Measurements from ENCODE around the gene GAD2. TPM values are rescaled to one million over a fixed set of nuclear protein-coding genes. Genes with fewer than 3 reads are reported as not detected.
"Not testable (repeated sequence)": the region's sequence is repeated elsewhere in the genome, so short reads cannot be mapped to it uniquely, and the experiment has no call there.

The GAD2 gene
- total and polyA plus RNA-seq, 8 donors: 0.03 to 0.06 TPM; not detected in 6

- Histone ChIP-seq H3K4me1 (peaks cover 0 to 24% of the 10 kb centered on the region in 2 donors), H3K36me3 (no peaks in the 10 kb centered on the region), H3K4me3 (no peak overlapping the region), H3K9me3 (peaks cover 0 to 7% of the 10 kb centered on the region in 2 donors), H3K27me3 (no peaks in the 10 kb centered on the region), H3K27ac (no peak overlapping the region)
- intact Hi-C loops (cut with DNase I): no loop called here
- DNase-seq (no peak), ATAC-seq (no peak)
- TF ChIP-seq, protein P1, sequence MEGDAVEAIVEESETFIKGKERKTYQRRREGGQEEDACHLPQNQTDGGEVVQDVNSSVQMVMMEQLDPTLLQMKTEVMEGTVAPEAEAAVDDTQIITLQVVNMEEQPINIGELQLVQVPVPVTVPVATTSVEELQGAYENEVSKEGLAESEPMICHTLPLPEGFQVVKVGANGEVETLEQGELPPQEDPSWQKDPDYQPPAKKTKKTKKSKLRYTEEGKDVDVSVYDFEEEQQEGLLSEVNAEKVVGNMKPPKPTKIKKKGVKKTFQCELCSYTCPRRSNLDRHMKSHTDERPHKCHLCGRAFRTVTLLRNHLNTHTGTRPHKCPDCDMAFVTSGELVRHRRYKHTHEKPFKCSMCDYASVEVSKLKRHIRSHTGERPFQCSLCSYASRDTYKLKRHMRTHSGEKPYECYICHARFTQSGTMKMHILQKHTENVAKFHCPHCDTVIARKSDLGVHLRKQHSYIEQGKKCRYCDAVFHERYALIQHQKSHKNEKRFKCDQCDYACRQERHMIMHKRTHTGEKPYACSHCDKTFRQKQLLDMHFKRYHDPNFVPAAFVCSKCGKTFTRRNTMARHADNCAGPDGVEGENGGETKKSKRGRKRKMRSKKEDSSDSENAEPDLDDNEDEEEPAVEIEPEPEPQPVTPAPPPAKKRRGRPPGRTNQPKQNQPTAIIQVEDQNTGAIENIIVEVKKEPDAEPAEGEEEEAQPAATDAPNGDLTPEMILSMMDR (IDR thresholded peaks at IDR 0.05): no peak
Measured at GRCh38 chr10:26334232-26334931, 117.8 kb downstream of the GAD2 start.

- intact Hi-C loops (cut with DNase I): no loop called here
- peak; percentile 96 for ATAC-seq
Measured at GRCh38 chr10:26334932-26335573, 118.5 kb downstream of the GAD2 start.

GRCh38 chr10:26335574-26336093, 119.1 kb downstream of the GAD2 start:
- Histone ChIP-seq H3K27me3 (no peaks in the 10 kb centered on the region), H3K36me3 (no peaks in the 10 kb centered on the region), H3K27ac (no peak overlapping the region), H3K4me3 (peak overlapping the region; percentile 10 to 38), H3K9me3 (peaks cover 0 to 7% of the 10 kb centered on the region in 2 donors), H3K4me1 (peaks cover 0 to 24% of the 10 kb centered on the region in 2 donors)
- intact Hi-C loops (cut with DNase I): no loop called here
- ATAC-seq (no peak), DNase-seq (no peak)
- TF ChIP-seq, protein P1 (IDR thresholded peaks at IDR 0.05): no peak

More at GRCh38 chr10:26334932-26335573, 118.5 kb downstream of the GAD2 start:
- Histone ChIP-seq H3K36me3 (no peaks in the 10 kb centered on the region), H3K27ac (no peak overlapping the region), H3K4me3 (peak overlapping the region; percentile 10 to 38), H3K9me3 (peaks cover 0 to 7% of the 10 kb centered on the region in 2 donors), H3K27me3 (no peaks in the 10 kb centered on the region), H3K4me1 (peaks cover 0 to 24% of the 10 kb centered on the region in 2 donors)
- DNase-seq: peak in 3 of 4 donors; percentile 22 to 53 (median 51)
- TF ChIP-seq, protein P1 (IDR thresholded peaks at IDR 0.05): peak; percentile 58 to 70

- H3K27ac ChIP-seq: no peak overlapping the region
- H3K27me3 ChIP-seq: no peaks in the 10 kb centered on the region
- DNase-seq (peak in 1 of 4 donors; percentile 35), ATAC-seq (peak; percentile 72)
- peaks cover 0 to 7% of the 10 kb centered on the region in 2 donors for H3K9me3 ChIP-seq
- H3K36me3 ChIP-seq: no peaks in the 10 kb centered on the region
- H3K4me1 ChIP-seq: peaks cover 0 to 24% of the 10 kb centered on the region in 2 donors
- no peak overlapping the region for H3K4me3 ChIP-seq
- intact Hi-C loops (cut with DNase I): no loop called here
- TF ChIP-seq, protein P1 (IDR thresholded peaks at IDR 0.05): no peak
Measured at GRCh38 chr10:26336979-26337378, 120.4 kb downstream of the GAD2 start.

DNA sequence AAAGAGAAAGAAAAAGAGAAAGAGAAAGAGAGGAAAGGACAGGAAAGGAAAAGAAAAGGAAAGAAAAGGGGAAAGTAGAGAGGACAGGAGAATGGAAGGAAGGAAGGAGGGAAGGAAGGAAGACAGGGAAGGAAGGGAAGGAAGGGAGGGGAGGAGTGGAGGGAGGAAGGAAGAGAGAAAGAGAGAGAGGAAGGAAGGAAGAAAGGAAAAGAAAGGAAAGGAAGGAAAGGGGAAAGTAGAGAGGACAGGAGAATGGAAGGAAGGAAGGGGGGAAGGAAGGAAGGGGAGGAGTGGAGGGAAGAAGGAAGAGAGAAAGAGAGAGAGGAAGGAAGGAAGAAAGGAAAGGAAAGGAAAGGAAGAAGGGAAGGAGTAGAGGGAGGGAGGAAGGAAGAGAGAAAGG, 125.1 kb downstream of the GAD2 start:
- ATAC-seq: no peak
- no peak overlapping the region for H3K4me3 ChIP-seq
- no peaks in the 10 kb centered on the region for H3K36me3 ChIP-seq
- intact Hi-C loops (cut with DNase I): no loop called here
- peaks cover 0 to 10% of the 10 kb centered on the region in 2 donors for H3K4me1 ChIP-seq
- DNase-seq: no peak
- H3K27me3 ChIP-seq: no peaks in the 10 kb centered on the region
- H3K27ac ChIP-seq: no peak overlapping the region
- TF ChIP-seq, protein P1 (IDR thresholded peaks at IDR 0.05): no peak
- H3K9me3 ChIP-seq: no peaks in the 10 kb centered on the region

DNA sequence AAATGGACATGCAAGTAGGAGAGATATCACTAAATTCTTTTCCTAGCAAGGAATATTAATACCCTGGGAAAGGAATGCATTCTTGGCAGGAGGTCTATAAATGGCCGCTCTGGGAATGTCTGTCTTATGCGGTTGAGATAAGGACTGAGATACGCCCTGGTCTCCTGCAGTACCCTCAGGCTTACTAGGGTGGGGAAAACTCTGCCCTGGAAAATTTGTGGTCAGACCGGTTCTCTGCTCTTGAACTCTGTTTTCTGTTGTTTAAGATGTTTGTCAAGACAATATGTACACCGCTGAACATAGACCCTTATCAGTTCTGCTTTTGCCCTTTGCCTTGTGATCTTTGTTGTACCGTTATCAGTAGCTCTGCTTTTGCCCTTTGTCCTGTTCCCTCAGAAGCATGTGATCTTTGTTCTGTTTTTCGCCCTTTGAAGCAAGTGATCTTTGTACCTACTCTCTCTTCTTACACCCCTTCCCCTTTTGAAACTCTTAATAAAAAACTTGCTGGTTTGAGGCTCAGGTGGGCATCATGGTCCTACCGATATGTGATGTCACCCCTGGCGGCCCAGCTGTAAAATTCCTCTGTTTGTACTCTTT, 132.3 kb downstream of the GAD2 start:
- H3K4me3 ChIP-seq; H3K27me3 ChIP-seq; intact Hi-C loops (cut with DNase I); H3K27ac ChIP-seq; H3K9me3 ChIP-seq; ATAC-seq; H3K36me3 ChIP-seq; H3K4me1 ChIP-seq; DNase-seq: not testable (repeated sequence)

All from left lung (tissue), 10 donors.